SU-DHL-6 (cell line): ENCODE data around the gene SULT2B1.

Experiments used
- EZH2phosphoT487 ChIP-seq: fragments of 200-600 bp; sonication (generic), shearing (Covaris generic); conservative IDR thresholded peaks from 2 replicates; pipeline ENCODE4 v1.6.1; 2018; ENCODE audit warnings: mild to moderate bottlenecking, antibody characterized with exemption, low read length, moderate library complexity, mixed read lengths
- TF ChIP-seq, protein P1 (sequence below): fragments of 200-600 bp; sonication (generic); IDR thresholded peaks from one replicate; pipeline ENCODE4 v1.5.1; 2017; ENCODE audit warnings: antibody characterized with exemption, mild to moderate bottlenecking, low read length, moderate library complexity; ENCODE audit not compliant: insufficient read depth, poor library complexity, severe bottlenecking

DNA sequence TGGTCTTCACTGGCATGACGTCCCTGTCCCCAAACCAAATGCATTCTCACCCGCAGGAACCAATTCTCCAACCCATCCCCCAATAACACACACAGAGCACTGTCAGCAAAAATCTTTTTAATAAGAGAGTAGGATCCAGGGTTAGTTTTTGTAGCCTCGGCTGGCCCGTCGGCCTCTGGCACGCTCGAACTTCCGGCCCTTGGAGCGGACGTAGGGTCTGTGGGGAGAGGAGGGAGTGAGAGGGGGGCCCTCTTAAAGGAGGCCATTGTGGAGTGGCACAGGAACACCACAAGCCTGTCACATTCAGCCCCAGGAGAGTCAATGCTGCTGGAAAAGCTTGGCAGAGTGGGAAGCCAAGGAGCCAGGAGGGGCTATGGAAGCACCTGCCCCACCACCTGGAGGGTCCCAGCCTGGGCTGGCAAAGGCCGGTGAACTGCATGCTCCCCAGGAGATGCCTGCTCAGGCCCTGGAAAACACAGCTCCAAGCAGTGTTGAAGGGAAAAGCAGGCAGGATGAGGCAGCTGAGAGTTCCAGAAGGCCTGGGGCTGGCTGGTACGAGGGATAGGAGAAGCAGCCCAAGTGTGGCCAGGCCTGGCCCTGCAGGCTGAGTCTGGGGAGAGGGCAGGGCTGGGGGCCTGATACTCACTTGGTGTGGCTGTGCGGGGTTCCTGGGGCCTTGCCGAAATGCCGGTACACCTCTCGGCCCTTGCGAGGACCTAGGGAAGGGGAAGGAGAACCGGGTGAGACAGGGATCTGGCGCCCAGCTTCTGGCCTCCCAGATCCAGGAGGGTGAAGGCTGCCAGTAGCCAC lies 63.5 kb downstream of the SULT2B1 start:
- TF ChIP-seq, protein P1, sequence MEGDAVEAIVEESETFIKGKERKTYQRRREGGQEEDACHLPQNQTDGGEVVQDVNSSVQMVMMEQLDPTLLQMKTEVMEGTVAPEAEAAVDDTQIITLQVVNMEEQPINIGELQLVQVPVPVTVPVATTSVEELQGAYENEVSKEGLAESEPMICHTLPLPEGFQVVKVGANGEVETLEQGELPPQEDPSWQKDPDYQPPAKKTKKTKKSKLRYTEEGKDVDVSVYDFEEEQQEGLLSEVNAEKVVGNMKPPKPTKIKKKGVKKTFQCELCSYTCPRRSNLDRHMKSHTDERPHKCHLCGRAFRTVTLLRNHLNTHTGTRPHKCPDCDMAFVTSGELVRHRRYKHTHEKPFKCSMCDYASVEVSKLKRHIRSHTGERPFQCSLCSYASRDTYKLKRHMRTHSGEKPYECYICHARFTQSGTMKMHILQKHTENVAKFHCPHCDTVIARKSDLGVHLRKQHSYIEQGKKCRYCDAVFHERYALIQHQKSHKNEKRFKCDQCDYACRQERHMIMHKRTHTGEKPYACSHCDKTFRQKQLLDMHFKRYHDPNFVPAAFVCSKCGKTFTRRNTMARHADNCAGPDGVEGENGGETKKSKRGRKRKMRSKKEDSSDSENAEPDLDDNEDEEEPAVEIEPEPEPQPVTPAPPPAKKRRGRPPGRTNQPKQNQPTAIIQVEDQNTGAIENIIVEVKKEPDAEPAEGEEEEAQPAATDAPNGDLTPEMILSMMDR = no peak
- TF ChIP-seq EZH2phosphoT487 = no peak
